HEK293 (cell line): ENCODE data around the gene MYOM3.
A peak's percentile ranks its signal among the peaks of the same experiment; 100 is the strongest.

Experiments used
- CTCF ChIA-PET: fragments of 350-600 bp; formaldehyde crosslinking; extraction: SDS; loops from one replicate; lab custom pipeline; 2021; ENCODE audit warnings: antibody characterized with exemption; lab: Yijun Ruan, JAX
- POLR2A ChIA-PET: fragments of 300-600 bp; formaldehyde crosslinking; extraction: SDS; loops from one replicate; lab custom pipeline; 2020; ENCODE audit warnings: antibody characterized with exemption, inconsistent platforms; lab: Yijun Ruan, JAX
- H3K27ac ChIP-seq: fragments of 200-500 bp; sonication (Bioruptor generic); 2 replicates; pipeline ENCODE4 v1.5.1; 2014; ENCODE audit warnings: low read depth, low read length, control low read depth, inconsistent platforms; ENCODE audit errors: extremely low read depth
- H3K36me3 ChIP-seq, 2 experiments: fragments of 200-500 bp in 1 of 2; sonication (Bioruptor generic) in 1 of 2; 1 replicate in 1 of 2; 2 replicates in 1 of 2; pipeline ENCODE4 v1.5.1; 2014 to 2017; ENCODE audit warnings: inconsistent platforms in 2 of 2, low read length in 2 of 2; ENCODE audit not compliant: control insufficient read depth in 2 of 2, insufficient read depth in 1 of 2
- H3K4me1 ChIP-seq: fragments of 200-500 bp; sonication (Bioruptor generic); 2 replicates; pipeline ENCODE4 v1.5.1; 2014; ENCODE audit warnings: mild to moderate bottlenecking, low read length, inconsistent platforms; ENCODE audit not compliant: control insufficient read depth, insufficient read depth
- H3K4me3 ChIP-seq: 2 replicates; pipeline ENCODE4 v1.5.1; 2011; ENCODE audit warnings: low read depth, mild to moderate bottlenecking, control low read depth, low read length, moderate library complexity
- H3K9me3 ChIP-seq: fragments of 200-500 bp; sonication (Bioruptor generic); 2 replicates; pipeline ENCODE4 v1.5.1; 2014; ENCODE audit warnings: low read depth, low read length, inconsistent platforms; ENCODE audit not compliant: control insufficient read depth, insufficient read depth
- BCL11B ChIP-seq: fragments of 450-650 bp; formaldehyde crosslinking; IDR thresholded peaks from 2 replicates; pipeline ENCODE4 v1.5.1; 2016; ENCODE audit warnings: low read depth, missing biosample characterization, missing genetic modification characterization
- GLI2 ChIP-seq: fragments of 450-650 bp; formaldehyde crosslinking; IDR thresholded peaks from 2 replicates; pipeline ENCODE4; 2017; ENCODE audit warnings: missing biosample characterization, missing genetic modification characterization, low read depth, borderline replicate concordance
- KLF7 ChIP-seq: fragments of 450-650 bp; formaldehyde crosslinking; IDR thresholded peaks from 2 replicates; pipeline ENCODE4 v1.5.1; 2016; ENCODE audit warnings: missing biosample characterization, missing genetic modification characterization, borderline replicate concordance
- KLF8 ChIP-seq: fragments of 450-650 bp; formaldehyde crosslinking; IDR thresholded peaks from 2 replicates; pipeline ENCODE4 v1.5.1; 2016; ENCODE audit warnings: missing biosample characterization, missing genetic modification characterization
- MYNN ChIP-seq: fragments of 450-650 bp; formaldehyde crosslinking; IDR thresholded peaks from 2 replicates; pipeline ENCODE4 v1.5.1; 2016; ENCODE audit warnings: missing biosample characterization, missing genetic modification characterization, borderline replicate concordance
- SALL2 ChIP-seq: fragments of 450-650 bp; formaldehyde crosslinking; IDR thresholded peaks from 2 replicates; pipeline ENCODE4 v1.5.0; 2017; ENCODE audit warnings: missing biosample characterization, mild to moderate bottlenecking, missing genetic modification characterization, borderline replicate concordance
- SETDB1 ChIP-seq: IDR thresholded peaks from one replicate; pipeline ENCODE4 v1.6.1; 2017; ENCODE audit warnings: mild to moderate bottlenecking, low read length, moderate library complexity, mixed read lengths; ENCODE audit not compliant: insufficient read length
- SP3 ChIP-seq: fragments of 450-650 bp; formaldehyde crosslinking; IDR thresholded peaks from 2 replicates; pipeline ENCODE4 v1.5.1; 2016; ENCODE audit warnings: missing biosample characterization, missing genetic modification characterization
- ZNF146 ChIP-seq: fragments of 450-650 bp; formaldehyde crosslinking; IDR thresholded peaks from 2 replicates; pipeline ENCODE4 v1.5.1; 2016; ENCODE audit warnings: missing biosample characterization, missing genetic modification characterization
- ZNF157 ChIP-seq: fragments of 450-650 bp; formaldehyde crosslinking; IDR thresholded peaks from 2 replicates; pipeline ENCODE4 v1.5.1; 2016; ENCODE audit warnings: missing biosample characterization, missing genetic modification characterization
- ZNF292 ChIP-seq: fragments of 450-650 bp; formaldehyde crosslinking; IDR thresholded peaks from 2 replicates; pipeline ENCODE4 v1.5.1; 2016; ENCODE audit warnings: low read depth, missing biosample characterization, missing genetic modification characterization, borderline replicate concordance
- ZNF37A ChIP-seq: fragments of 450-650 bp; IDR thresholded peaks from 2 replicates; pipeline ENCODE4 v1.5.1; 2018; ENCODE audit warnings: missing biosample characterization, missing genetic modification characterization
- ZNF423 ChIP-seq: fragments of 450-650 bp; formaldehyde crosslinking; IDR thresholded peaks from 2 replicates; pipeline ENCODE4 v1.5.1; 2016; ENCODE audit warnings: missing biosample characterization, missing genetic modification characterization
- ZNF626 ChIP-seq: fragments of 450-650 bp; sonication (Bioruptor Pico); formaldehyde crosslinking; IDR thresholded peaks from 2 replicates; pipeline ENCODE4 v1.5.1; 2018; ENCODE audit warnings: missing biosample characterization, missing genetic modification characterization, inconsistent platforms
- ZNF629 ChIP-seq: fragments of 450-650 bp; formaldehyde crosslinking; IDR thresholded peaks from 2 replicates; pipeline ENCODE4 v1.5.1; 2017; ENCODE audit warnings: missing biosample characterization, missing genetic modification characterization
- ZNF747 ChIP-seq: fragments of 450-650 bp; formaldehyde crosslinking; IDR thresholded peaks from 2 replicates; pipeline ENCODE4 v1.5.1; 2016; ENCODE audit warnings: missing biosample characterization, missing genetic modification characterization
- ZXDB ChIP-seq: fragments of 450-650 bp; formaldehyde crosslinking; IDR thresholded peaks from 2 replicates; pipeline ENCODE4 v1.5.1; 2016; ENCODE audit warnings: missing biosample characterization, missing genetic modification characterization
- TF ChIP-seq, protein P1 (sequence below): fragments of 450-650 bp; formaldehyde crosslinking; IDR thresholded peaks from 2 replicates; pipeline ENCODE4 v1.5.1; 2016; ENCODE audit warnings: missing biosample characterization, missing genetic modification characterization, low read depth
- TF ChIP-seq, protein P2 (sequence below): fragments of 450-650 bp; formaldehyde crosslinking; optimal IDR thresholded peaks from 2 replicates; pipeline ENCODE3; 2016; ENCODE audit warnings: missing biosample characterization, mild to moderate bottlenecking, missing genetic modification characterization
- TF ChIP-seq, protein P3 (sequence below): fragments of 450-650 bp; formaldehyde crosslinking; IDR thresholded peaks from 2 replicates; pipeline ENCODE4 v1.5.1; 2016; ENCODE audit warnings: missing biosample characterization, missing genetic modification characterization, low read depth

Gene MYOM3

GRCh38 chr1:24139841-24140425, 28.0 kb upstream of the MYOM3 start:
- H3K4me1 ChIP-seq: no peaks in the 10 kb centered on the region
- CTCF ChIA-PET: interaction anchor here (0.6 to 2.5 kb wide), 2 partner anchors 9 to 78 kb away, joined by 3 to 26 read pairs; no protein-coding TSS in a partner anchor
- no peak overlapping the region for H3K27ac ChIP-seq
- TF ChIP-seq ZNF37A (tag by site-specific recombination): no peak
- TF ChIP-seq BCL11B (tag by site-specific recombination): no peak
- TF ChIP-seq KLF7: no peak
- TF ChIP-seq ZNF423 (tag by site-specific recombination): no peak
- TF ChIP-seq, protein P1, sequence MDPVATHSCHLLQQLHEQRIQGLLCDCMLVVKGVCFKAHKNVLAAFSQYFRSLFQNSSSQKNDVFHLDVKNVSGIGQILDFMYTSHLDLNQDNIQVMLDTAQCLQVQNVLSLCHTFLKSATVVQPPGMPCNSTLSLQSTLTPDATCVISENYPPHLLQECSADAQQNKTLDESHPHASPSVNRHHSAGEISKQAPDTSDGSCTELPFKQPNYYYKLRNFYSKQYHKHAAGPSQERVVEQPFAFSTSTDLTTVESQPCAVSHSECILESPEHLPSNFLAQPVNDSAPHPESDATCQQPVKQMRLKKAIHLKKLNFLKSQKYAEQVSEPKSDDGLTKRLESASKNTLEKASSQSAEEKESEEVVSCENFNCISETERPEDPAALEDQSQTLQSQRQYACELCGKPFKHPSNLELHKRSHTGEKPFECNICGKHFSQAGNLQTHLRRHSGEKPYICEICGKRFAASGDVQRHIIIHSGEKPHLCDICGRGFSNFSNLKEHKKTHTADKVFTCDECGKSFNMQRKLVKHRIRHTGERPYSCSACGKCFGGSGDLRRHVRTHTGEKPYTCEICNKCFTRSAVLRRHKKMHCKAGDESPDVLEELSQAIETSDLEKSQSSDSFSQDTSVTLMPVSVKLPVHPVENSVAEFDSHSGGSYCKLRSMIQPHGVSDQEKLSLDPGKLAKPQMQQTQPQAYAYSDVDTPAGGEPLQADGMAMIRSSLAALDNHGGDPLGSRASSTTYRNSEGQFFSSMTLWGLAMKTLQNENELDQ (tag by site-specific recombination): no peak
- no peak for TF ChIP-seq MYNN (tag by site-specific recombination)
- no peak for TF ChIP-seq ZNF747 (tag by site-specific recombination)
- TF ChIP-seq ZXDB (tag by site-specific recombination): no peak
- TF ChIP-seq SALL2 (tag by site-specific recombination): no peak
- TF ChIP-seq, protein P2, sequence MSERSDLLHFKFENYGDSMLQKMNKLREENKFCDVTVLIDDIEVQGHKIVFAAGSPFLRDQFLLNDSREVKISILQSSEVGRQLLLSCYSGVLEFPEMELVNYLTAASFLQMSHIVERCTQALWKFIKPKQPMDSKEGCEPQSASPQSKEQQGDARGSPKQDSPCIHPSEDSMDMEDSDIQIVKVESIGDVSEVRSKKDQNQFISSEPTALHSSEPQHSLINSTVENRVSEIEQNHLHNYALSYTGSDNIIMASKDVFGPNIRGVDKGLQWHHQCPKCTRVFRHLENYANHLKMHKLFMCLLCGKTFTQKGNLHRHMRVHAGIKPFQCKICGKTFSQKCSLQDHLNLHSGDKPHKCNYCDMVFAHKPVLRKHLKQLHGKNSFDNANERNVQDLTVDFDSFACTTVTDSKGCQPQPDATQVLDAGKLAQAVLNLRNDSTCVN (tag by site-specific recombination): no peak
- TF ChIP-seq ZNF292 (tag by site-specific recombination): no peak
- no peak for TF ChIP-seq KLF8 (tag by site-specific recombination)
- TF ChIP-seq SP3 (tag by site-specific recombination): no peak
- TF ChIP-seq ZNF629 (tag by site-specific recombination): no peak
- TF ChIP-seq, all 188 proteins: peak for 0
- POLR2A ChIA-PET: no interaction called here
- Histone ChIP-seq H3K9me3 (no peaks in the 10 kb centered on the region), H3K4me3 (no peak overlapping the region), H3K36me3 (no peaks in the 10 kb centered on the region)

DNA sequence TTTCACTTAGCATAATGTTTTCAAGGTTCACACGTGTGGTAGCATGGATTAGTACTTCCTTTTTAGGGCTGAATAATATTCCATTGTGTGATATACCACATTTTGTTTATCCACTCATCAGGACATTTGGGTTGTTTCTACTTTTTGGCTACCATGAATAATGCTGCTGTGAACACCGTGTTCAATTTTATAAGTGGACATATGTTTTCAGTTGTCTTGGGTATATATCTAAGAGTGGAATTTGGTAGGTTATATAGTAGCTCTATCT, 27.2 kb upstream of the MYOM3 start:
- Histone ChIP-seq H3K27ac (no peak overlapping the region), H3K4me1 (no peaks in the 10 kb centered on the region), H3K4me3 (no peak overlapping the region), H3K36me3 (no peaks in the 10 kb centered on the region), H3K9me3 (no peaks in the 10 kb centered on the region)
- CTCF ChIA-PET: interaction anchor here (0.6 to 2.5 kb wide), 3 partner anchors 10 to 198 kb away, joined by 3 to 26 read pairs (median 3); no protein-coding TSS in a partner anchor
- peak; percentile 80; the same call in 1 of the 2 replicates for TF ChIP-seq ZNF146
- TF ChIP-seq SETDB1: peak; percentile 23
- TF ChIP-seq GLI2 (tag by site-specific recombination): no peak
- TF ChIP-seq, all 188 proteins: peak for 2
- POLR2A ChIA-PET: no interaction called here

- ChIA-PET CTCF (interaction anchor here (0.6 to 2.5 kb wide), 2 partner anchors 11 to 198 kb away, joined by 3 to 26 read pairs; no protein-coding TSS in a partner anchor), POLR2A (no interaction called here)
- no peak overlapping the region for H3K4me3 ChIP-seq
- H3K27ac ChIP-seq: no peak overlapping the region
- H3K4me1 ChIP-seq: no peaks in the 10 kb centered on the region
- H3K36me3 ChIP-seq: no peaks in the 10 kb centered on the region
- no peak for TF ChIP-seq ZNF629 (tag by site-specific recombination)
- no peak for TF ChIP-seq ZNF157
- TF ChIP-seq, protein P3, sequence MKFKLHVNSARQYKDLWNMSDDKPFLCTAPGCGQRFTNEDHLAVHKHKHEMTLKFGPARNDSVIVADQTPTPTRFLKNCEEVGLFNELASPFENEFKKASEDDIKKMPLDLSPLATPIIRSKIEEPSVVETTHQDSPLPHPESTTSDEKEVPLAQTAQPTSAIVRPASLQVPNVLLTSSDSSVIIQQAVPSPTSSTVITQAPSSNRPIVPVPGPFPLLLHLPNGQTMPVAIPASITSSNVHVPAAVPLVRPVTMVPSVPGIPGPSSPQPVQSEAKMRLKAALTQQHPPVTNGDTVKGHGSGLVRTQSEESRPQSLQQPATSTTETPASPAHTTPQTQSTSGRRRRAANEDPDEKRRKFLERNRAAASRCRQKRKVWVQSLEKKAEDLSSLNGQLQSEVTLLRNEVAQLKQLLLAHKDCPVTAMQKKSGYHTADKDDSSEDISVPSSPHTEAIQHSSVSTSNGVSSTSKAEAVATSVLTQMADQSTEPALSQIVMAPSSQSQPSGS (tag by site-specific recombination): no peak
- TF ChIP-seq ZNF626 (tag by site-specific recombination): no peak
- no peaks in the 10 kb centered on the region for H3K9me3 ChIP-seq
These were observed 26.7 kb upstream of the MYOM3 start for GRCh38 chr1:24138476-24139221.
